ENCODE results near the gene FOXP1.

The FOXP1 gene

DNA sequence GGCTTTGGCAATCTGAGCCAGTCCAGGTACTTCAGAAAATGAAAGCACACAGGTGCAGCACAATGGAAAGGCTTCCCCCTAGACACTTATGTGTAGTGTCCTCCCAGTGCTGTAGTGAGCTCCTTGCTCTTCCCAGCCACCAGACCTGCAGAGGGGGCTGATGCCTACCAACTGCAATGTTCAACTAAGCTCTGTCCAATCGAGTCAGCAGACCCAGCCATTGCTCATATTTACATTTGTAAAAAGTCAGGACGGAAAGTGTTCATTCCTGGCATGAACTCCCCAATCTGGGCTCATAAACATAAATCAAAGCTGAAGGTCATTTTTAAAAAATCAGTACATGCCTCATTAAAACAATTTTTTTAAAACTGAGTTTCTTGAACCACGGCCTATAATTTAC, 73.0 kb downstream of the FOXP1 start:
- TF ChIP-seq, protein P1, sequence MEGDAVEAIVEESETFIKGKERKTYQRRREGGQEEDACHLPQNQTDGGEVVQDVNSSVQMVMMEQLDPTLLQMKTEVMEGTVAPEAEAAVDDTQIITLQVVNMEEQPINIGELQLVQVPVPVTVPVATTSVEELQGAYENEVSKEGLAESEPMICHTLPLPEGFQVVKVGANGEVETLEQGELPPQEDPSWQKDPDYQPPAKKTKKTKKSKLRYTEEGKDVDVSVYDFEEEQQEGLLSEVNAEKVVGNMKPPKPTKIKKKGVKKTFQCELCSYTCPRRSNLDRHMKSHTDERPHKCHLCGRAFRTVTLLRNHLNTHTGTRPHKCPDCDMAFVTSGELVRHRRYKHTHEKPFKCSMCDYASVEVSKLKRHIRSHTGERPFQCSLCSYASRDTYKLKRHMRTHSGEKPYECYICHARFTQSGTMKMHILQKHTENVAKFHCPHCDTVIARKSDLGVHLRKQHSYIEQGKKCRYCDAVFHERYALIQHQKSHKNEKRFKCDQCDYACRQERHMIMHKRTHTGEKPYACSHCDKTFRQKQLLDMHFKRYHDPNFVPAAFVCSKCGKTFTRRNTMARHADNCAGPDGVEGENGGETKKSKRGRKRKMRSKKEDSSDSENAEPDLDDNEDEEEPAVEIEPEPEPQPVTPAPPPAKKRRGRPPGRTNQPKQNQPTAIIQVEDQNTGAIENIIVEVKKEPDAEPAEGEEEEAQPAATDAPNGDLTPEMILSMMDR (IDR thresholded peaks at IDR 0.05; ENCODE audit: extremely low read depth, insufficient read depth, missing control alignments), result no peak

DNA sequence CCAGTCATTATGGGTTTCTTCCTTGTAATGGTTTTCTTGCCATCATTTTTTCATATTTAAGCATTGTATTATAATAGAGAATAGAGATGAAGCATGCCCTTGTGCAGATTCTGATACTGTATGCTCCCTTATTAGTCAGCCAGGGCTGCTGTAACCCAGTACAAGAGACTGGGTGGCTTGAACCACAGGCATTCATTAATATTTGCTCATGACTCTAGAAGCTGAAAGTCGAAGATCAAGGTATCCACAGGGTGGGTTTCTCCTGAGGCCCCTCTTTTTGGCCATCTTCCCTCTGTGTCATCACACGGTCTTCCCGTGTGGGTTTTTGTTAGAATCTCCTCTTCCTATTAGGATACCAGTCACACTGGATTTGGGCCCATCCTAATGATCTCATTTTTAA, 74.5 kb downstream of the FOXP1 start:
- TF ChIP-seq, protein P1 (IDR thresholded peaks at IDR 0.05; ENCODE audit: extremely low read depth, insufficient read depth, missing control alignments), result no peak
- in situ Hi-C loops (cut with MboI; ENCODE audit: low pct_unique_long_range_greater_than_20kb, low sequenced_read_pairs, unreplicated experiment), result no loop called here
- no peak for DNase-seq (ENCODE audit: low spot score)

More for the DNA sequence above, 73.0 kb downstream of the FOXP1 start:
- in situ Hi-C loops (cut with MboI; ENCODE audit: low pct_unique_long_range_greater_than_20kb, low sequenced_read_pairs, unreplicated experiment), result no loop called here
- no peak for DNase-seq (ENCODE audit: low spot score)

DNA sequence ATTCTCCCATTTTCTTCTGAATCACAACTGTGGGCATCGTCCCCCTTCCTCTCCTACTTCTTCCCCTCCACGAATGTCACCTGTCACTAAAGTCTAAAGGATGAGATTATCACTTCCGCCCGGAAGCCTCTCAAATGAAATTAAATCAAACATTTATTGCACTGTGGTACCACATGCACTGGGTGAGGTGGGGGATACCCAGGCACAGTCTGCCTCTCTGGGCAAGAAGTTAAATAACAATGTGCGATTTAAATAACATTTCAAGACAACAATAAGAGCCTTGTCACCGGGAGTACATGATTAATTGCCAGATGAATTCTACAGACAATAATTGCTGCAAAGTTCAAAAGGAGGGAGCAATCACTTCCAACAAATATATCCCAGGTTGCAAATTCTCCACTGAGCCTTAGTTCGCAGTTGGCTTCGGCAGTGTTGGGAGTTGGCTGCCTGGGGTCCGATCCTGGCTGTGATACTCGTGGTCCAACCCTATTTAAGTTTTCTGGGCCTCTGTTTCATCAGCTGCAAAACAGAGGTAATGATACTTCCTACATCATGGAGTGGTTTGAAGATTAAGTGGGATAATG, 77.7 kb downstream of the FOXP1 start:
- in situ Hi-C loops (cut with MboI; ENCODE audit: low pct_unique_long_range_greater_than_20kb, low sequenced_read_pairs, unreplicated experiment), result no loop called here
- no peak for DNase-seq (ENCODE audit: low spot score)
- TF ChIP-seq, protein P1 (IDR thresholded peaks at IDR 0.05; ENCODE audit: extremely low read depth, insufficient read depth, missing control alignments), result no peak

DNA sequence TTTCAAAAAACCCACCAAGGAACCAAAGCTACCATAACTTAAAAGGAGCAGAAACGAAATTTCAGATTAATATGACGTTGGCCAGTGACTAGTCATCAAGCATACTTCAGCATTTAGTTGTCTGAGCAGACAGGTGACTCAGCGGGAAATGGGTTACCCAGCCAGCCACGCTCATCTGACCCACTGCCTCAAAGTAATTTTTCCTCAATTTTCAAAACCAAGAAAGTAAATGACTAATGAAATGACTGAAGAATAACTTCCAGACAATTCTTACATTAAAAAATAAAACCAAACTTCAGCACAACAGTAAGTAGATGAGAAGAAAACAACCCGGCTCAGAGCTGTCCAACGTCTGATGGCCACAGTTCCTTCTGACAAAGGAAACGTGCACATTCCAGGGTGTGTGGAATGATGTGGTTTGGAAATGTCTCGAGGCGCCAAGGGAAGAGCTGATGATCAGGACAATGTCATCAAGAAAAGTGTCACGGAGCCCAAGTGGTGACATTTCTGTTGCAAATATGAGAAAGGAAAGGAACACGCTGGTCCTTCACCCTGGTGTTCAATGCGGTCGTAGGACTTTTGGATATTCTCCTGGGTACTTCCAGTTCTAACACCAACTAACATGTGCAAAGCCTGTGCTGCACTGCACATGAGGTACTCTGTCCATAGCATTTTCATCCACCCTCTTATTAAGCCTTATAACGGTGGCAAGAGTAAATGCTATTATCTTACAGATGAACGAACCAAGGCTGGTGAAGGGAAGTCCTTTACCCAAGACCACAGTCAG, 79.1 kb downstream of the FOXP1 start:
- in situ Hi-C loops (cut with MboI; ENCODE audit: low pct_unique_long_range_greater_than_20kb, low sequenced_read_pairs, unreplicated experiment), result no loop called here
- DNase-seq (ENCODE audit: low spot score), result no peak
- TF ChIP-seq, protein P1 (IDR thresholded peaks at IDR 0.05; ENCODE audit: extremely low read depth, insufficient read depth, missing control alignments), result no peak

DNA sequence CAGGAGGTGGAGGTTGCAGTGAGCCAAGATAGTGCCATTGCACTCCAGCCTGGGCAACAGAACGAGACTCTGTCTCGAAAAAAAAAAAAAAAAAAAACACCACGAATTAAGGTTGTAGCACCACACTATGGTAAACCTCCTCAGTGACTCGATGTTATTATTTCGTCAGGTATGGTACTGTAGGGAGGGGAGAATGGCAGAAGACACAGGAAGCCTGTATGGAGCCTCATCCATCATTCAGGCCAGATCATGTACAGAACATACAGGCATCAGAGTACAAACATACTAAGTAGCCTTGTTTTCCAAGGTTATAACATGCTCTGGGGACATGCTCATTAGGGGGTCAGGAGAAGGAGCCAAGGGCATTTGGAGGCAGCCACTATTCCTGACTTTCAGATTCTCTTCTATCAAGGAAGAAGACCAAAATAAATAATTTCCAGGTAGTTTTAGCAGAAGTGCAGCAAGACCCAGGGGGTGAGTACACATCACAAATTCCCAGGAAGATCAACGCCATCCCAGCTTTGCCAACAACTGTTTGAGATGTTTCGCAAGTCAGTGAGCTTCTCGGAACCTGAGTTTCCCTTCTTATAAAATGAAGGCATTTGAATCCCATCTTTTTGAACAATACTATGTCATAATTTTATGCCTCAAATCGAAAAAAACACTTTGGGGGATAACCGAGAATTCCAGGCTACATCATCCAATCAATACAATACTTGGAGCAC, 79.8 kb downstream of the FOXP1 start:
- DNase-seq (ENCODE audit: low spot score), result no peak
- TF ChIP-seq, protein P1 (IDR thresholded peaks at IDR 0.05; ENCODE audit: extremely low read depth, insufficient read depth, missing control alignments), result no peak
- in situ Hi-C loops (cut with MboI; ENCODE audit: low pct_unique_long_range_greater_than_20kb, low sequenced_read_pairs, unreplicated experiment), result no loop called here

DNA sequence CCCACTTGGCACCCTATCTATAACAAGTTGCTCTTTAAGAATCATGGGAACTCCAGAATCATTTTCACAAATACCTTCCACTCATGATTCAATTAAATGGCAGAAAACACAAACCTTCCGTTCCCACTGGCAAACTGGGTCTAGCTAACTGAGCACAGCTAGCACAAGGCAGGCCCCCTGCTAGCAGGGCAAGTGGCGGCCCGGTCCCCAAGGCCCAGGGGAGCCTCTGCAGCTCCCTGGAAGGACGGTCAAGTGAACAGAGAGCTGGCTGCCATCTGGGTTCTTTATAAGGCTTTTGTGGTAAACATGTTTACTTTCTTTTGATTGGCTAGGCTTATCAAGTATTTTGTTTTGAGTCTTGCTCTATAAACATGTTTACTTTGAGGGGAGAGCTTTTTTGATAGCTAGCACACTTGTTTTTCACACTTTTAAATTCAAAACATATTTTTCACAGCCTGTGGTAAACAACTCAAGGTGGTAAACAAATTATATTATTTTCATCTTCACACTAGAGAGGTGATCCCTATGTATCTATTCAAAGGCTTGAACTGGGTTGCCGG, 81.4 kb downstream of the FOXP1 start:
- TF ChIP-seq, protein P1 (IDR thresholded peaks at IDR 0.05; ENCODE audit: extremely low read depth, insufficient read depth, missing control alignments), result no peak
- no peak for DNase-seq (ENCODE audit: low spot score)
- in situ Hi-C loops (cut with MboI; ENCODE audit: low pct_unique_long_range_greater_than_20kb, low sequenced_read_pairs, unreplicated experiment), result no loop called here

Measured in GM13977 (cell line).